ENCODE results near the gene DNAJB9.

DNAJB9 gene

DNA sequence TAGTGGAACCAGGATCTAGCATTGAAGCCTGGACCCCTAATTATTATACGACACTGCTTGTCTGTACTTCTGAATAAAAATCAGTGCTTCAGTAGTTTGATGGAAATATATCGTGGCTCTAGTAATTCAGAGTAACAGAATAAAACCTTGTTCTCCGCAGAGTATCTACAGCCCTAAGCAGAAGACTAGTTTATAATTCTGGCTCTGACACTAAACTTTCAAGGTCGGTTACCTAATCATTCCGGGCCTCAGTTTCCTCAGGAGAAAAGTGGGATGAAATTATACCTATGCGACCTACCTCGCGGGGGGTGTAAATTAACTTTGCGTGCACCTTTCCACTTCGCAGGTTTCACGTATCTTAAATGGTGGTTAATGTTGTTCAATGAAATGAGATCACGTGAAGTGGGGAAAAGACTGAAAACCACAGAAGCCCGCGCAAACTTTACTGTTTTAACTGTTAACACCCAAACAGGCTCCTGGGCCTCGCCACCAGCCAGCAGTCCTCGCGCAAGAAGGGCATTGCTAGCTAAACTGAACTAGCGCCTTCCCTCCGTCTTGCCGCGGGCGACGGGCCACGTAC, 783 bp upstream of the DNAJB9 start:
- no peak for DNase-seq (ENCODE audit: low spot score)

DNA sequence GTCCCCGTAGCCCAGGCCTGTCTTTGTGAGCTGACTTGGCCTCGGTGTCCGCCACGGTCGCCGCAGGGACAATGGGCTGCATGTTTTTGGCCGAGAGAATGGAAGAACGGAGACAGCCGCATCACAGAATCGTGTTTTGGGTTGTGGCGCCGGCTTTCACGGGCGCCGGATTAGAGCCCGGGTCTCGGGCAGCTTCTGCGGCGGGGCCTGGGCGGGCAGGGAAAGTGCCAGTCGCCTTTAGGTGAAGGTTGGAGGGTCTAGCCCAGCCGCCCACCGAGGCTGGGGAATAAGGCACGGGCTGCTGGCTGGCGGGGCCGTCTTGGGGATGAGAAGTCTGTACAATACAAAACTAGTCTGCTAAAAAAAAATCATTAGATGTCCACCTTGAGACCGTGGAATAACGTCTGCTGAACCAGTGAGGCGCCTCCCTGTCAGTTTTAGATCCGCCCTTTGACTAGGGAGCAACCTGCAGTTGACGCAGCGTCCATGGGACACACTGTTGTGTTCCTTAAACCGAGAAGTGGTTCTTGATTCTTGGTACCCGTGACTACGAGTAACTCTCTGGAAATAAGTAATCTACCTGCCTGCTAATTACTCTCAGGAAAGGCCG, 577 bp downstream of the DNAJB9 start:
- DNase-seq (ENCODE audit: low spot score): peak; percentile 45

- no peak for DNase-seq (ENCODE audit: low spot score)
Observed at GRCh38 chr7:108572480-108572879, 2.8 kb downstream of the DNAJB9 start.

- no peak for DNase-seq (ENCODE audit: low spot score)
Observed at GRCh38 chr7:108575156-108575555, 5.5 kb downstream of the DNAJB9 start.

- DNase-seq (ENCODE audit: low spot score): no peak
Observed at GRCh38 chr7:108576116-108576515, 6.4 kb downstream of the DNAJB9 start.

DNA sequence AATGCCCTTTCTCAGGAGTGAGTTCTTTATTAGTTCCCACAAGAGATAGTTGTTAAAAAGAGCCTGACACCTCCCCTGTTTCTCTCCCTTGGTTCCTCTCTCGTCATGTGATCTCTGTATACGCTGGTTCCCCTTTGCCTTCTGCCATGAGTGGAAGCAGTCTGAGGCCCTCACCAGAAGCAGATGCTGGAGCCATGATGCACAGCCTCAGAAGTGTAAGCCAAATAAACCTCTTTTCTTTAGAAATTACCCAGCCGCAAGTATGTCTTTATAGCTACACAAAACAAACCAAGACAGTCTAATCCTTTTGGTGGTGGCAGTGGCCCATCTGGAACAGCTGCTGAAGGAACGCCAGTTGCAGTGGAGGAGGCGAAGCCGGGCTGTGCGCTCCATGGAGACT, 9.3 kb downstream of the DNAJB9 start:
- DNase-seq (ENCODE audit: low spot score): no peak

- DNase-seq (ENCODE audit: low spot score): no peak
Observed at GRCh38 chr7:108580298-108580697, 10.6 kb downstream of the DNAJB9 start.

DNA sequence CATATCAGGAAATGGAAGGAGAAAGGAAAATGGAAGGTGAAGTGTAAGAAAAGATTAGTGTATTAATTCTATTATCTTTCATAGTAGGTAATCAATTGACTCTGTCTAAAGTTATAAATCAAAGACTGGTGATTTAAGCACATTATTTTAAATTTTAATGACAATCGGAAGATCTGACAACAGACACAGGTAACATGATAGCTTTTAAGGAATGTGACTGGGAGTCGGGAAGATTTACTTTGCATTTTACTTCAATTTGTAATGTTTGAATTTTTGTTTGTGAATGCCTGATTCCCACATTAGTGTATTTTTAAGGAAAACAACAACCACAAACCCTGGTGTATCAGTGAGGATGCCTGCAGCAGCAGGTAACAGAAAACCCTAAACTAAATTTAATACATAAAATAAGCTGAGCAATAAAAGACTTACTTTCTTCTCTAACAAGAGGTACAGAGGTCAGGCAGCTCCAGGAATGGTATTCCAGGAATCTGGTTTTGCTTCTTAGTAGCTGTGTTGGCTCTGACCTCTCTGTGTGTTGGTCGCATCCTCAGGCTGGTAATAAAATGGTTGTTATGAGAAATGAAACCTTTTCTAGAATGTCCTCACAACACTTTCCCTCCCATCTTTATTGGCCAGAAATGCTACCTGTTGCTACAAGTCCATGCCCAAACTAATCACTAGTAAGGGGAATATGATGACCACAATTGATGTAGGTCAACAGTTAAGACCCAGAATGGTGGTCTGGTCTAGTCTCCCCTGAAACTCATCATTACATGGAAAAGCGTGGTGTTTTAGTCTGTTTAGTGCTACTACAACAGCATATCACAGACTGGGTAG, 12.2 kb downstream of the DNAJB9 start:
- DNase-seq (ENCODE audit: low spot score): no peak

- no peak for DNase-seq (ENCODE audit: low spot score)
Observed at GRCh38 chr7:108584211-108584610, 14.5 kb downstream of the DNAJB9 start.

DNA sequence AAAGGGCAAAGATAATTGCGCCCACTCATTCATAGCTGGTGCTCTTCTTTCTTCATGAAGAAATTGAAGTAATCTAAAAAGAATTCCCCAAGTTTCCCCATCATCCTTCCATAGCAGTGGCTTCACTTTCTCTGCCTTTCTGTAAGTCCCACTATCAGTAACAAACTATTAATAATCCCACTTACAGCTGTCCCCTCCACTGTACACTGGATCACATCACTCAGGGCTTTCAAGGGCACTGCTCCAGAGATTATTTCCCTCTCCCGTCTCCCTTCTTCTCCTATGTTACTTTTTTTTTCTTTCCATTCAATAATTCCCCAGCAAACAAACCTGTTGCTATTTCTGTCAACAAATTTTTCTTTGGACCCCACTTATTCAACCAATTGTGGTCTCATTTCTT, 16.2 kb downstream of the DNAJB9 start:
- DNase-seq (ENCODE audit: low spot score): no peak

GRCh38 chr7:108586274-108586710, 16.6 kb downstream of the DNAJB9 start:
- no peak for DNase-seq (ENCODE audit: low spot score)

- no peak for DNase-seq (ENCODE audit: low spot score)
Observed at GRCh38 chr7:108589199-108589598, 19.5 kb downstream of the DNAJB9 start.

DNA sequence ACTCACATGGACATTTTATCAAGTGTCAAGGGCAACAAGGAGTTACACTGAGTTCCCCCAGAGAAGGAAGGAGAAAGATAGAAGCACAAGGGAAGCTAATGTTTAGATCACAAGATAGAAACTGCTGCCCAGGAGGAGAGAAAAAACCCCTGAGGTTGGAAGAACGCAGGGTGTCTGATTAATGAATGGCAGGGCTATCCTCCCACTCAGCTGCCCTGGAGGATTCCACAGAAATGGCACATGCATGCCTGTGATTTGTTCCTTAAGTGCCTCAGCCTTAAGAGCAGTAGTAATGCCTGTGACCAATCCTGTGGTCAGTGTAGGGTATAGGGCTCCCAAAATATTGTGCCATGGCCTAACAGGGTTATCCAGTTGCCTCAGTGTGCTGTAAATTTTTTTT, 20.2 kb downstream of the DNAJB9 start:
- DNase-seq (ENCODE audit: low spot score): no peak

DNA sequence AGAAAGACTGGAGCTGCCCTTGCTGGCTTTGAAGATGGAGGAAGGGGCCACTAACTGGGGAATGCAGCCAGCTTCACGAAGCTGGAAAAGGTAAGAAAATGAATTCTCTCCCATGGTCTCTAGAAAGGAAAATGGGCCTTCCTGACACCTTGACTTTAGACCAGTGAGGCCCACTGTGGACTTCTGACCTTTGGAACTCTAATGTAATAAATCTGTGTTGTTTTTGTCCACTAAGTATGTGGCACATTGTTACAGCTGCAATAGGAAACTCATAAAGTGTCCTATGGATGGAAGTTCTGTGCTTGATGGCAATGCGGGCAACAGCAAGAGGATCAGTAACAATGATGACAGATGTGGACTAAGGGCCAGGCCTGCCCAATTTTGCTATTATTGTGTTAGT, 20.9 kb downstream of the DNAJB9 start:
- DNase-seq (ENCODE audit: low spot score): no peak

DNA sequence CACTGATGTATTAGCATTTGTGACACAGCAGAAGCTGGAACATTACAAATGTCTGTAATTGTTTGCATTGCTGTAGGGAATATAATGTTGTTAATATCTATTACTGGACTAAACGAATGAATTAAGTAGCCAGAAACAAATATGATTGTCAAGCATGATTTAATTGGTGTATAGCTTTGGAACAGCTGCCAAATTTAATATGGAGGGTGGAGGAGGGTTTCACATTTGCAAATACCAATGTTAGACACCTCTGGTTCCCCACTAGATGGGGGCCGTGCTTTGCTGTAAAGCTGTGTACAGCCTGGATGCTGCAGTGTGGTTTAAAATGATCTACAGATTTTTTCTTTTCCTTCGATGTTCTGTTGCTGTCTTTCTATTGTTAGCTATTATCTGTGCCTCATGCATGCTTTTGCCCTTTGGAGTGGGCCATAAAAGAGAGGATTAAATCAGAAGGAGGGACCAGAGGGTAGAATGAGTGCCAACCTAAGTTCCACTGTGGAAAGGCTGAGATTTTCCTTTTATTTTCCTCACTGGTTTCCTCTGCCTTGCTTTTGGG, 23.1 kb downstream of the DNAJB9 start:
- DNase-seq (ENCODE audit: low spot score): no peak

DNA sequence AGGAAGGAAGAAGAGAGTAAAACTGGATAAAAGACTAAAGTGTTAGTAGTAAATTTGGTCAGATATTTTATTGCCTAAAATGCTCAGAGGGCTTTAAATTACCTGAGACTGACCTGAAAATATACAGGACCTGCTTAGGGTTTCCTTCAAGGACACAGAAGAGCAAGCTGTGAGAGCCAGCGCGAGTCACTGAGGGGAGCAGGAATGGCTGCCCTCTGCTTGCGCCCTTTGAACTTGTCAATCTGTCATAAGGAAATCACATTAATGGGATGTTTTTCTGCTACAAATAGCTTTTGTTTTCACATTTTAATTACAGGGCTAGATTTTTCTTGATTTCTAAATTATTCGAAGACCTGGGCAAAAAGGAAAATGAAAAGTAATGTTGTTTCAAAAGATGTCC, 26.9 kb downstream of the DNAJB9 start:
- DNase-seq (ENCODE audit: low spot score): no peak

GRCh38 chr7:108598153-108598552, 28.5 kb downstream of the DNAJB9 start:
- no peak for DNase-seq (ENCODE audit: low spot score)

DNA sequence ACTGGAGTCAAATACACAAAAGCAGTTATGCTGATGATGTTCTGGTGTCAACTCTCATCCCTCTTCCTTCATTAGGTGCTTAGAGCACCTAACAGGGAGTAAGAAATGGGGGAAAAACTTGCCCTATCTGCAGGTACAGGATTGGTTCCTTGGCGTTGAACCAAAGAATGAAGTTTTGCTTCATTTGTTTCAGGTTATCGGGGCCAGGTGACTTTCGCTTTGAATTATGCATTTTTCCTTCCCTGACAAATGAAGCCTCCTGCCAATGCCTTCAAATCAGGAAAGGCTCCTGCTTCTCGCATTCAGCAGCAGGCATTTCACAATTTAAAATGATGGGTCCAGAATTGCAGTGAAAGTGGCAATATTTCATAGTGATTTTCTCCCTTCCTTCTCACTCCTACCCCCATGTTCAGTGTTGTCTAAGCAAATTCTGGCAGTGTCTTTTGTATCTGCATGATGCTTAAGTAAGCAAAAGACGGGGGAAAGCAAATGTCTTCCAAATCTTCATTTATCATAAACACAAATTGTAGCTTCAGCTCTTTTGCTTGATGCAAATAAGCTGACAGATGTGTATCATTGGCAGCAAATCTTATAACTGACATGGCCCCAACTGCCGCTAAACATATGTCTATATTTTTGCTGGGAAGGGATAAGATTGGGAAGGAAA, 29.4 kb downstream of the DNAJB9 start:
- DNase-seq (ENCODE audit: low spot score): no peak

GRCh38 chr7:108600399-108600798, 30.7 kb downstream of the DNAJB9 start:
- no peak for DNase-seq (ENCODE audit: low spot score)

GRCh38 chr7:108603656-108604306, 34.1 kb downstream of the DNAJB9 start:
- DNase-seq (ENCODE audit: low spot score): no peak

DNA sequence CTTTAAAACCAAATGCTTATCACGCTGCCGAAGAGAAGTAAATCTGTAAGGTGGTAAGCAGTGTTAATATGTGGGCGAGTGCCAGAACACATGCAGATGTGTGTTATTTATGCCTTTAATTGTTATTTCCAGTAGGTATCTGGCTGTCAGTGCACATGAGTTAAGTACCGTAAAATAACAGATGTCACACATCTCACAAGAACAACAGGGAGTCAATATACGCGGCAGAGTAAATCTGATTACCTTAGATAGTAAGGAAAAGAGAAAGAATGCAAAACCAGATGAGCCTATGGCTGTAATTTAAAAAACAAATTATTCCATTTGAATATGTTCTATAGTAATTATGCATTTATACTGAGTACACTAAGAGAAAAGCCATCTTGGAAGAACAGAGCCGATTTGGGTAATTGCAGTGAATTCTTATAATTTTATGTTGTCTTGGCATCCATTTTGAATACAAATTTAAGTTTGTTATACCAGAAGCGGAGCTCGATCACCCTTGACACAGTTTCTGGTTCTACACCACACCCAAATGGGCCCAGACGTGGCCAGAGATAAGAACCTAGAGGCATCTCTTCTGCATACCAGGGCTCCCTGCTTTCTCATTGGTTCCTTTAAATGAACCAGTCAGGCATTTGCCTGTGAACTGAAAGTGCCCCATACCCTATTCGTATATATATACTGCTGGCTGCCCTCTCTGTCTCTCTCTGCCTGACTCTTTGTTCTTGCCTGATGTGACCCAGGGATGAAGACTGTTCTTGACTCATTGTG, 34.8 kb downstream of the DNAJB9 start:
- DNase-seq (ENCODE audit: low spot score): no peak

Data from GM03348 (cell line).